Mesendoderm (in vitro differentiated cells): ENCODE results near the gene C1orf52.

Experiments
- DNase-seq: peaks from one replicate; pipeline ENCODE4 v3.0.0; 2013
- H2AK5ac ChIP-seq: 2 replicates; pipeline ENCODE4 v1.6.1; 2013; ENCODE audit warnings: low read length, inconsistent platforms
- H2BK120ac ChIP-seq: 2 replicates; pipeline ENCODE4 v1.6.1; 2013; ENCODE audit warnings: low read depth, mild to moderate bottlenecking, low read length, moderate library complexity, mixed read lengths
- H2BK15ac ChIP-seq: replicated peaks from 2 replicates; pipeline ENCODE4 v1.6.1; 2013; ENCODE audit warnings: low read depth, mild to moderate bottlenecking, moderate library complexity
- H2BK5ac ChIP-seq: 2 replicates; pipeline ENCODE4 v1.6.1; 2013; ENCODE audit warnings: low read length, inconsistent platforms
- H3K18ac ChIP-seq: 2 replicates; pipeline ENCODE4 v1.6.1; 2013; ENCODE audit warnings: mild to moderate bottlenecking, low read length, mixed read lengths
- H3K23ac ChIP-seq: one replicate; pipeline ENCODE4 v1.6.1; 2013; ENCODE audit warnings: low read length
- H3K27ac ChIP-seq: 2 replicates; pipeline ENCODE4 v1.5.1; 2013; ENCODE audit warnings: low read depth, mild to moderate bottlenecking, inconsistent platforms, low read length, moderate library complexity
- H3K27me3 ChIP-seq: 2 replicates; pipeline ENCODE4 v1.6.1; 2013; ENCODE audit warnings: low read length, control low read depth, mild to moderate bottlenecking, inconsistent platforms; ENCODE audit not compliant: insufficient read depth, poor library complexity
- H3K36me3 ChIP-seq: 2 replicates; pipeline ENCODE4 v1.6.1; 2013; ENCODE audit warnings: low read length, inconsistent platforms; ENCODE audit not compliant: control insufficient read depth, insufficient read depth
- H3K4ac ChIP-seq: one replicate; pipeline ENCODE4 v1.6.1; 2013; ENCODE audit warnings: low read depth, mild to moderate bottlenecking, low read length, moderate library complexity
- H3K4me1 ChIP-seq: 2 replicates; pipeline ENCODE4 v1.6.1; 2013; ENCODE audit warnings: low read depth, low read length, inconsistent platforms; ENCODE audit not compliant: control insufficient read depth
- H3K4me2 ChIP-seq: 2 replicates; pipeline ENCODE4 v1.6.1; 2013; ENCODE audit warnings: low read length
- H3K4me3 ChIP-seq: 2 replicates; pipeline ENCODE4 v1.5.1; 2013; ENCODE audit warnings: mild to moderate bottlenecking, low read length
- H3K56ac ChIP-seq: one replicate; pipeline ENCODE4 v1.6.1; 2013; ENCODE audit warnings: low read length
- H3K79me1 ChIP-seq: 2 replicates; pipeline ENCODE4 v1.6.1; 2013; ENCODE audit warnings: low read length, inconsistent platforms
- H3K79me2 ChIP-seq: 2 replicates; pipeline ENCODE4 v1.6.1; 2013; ENCODE audit warnings: mild to moderate bottlenecking, low read length; ENCODE audit not compliant: control insufficient read depth, insufficient read depth
- H3K9ac ChIP-seq: 2 replicates; pipeline ENCODE4 v1.6.1; 2013; ENCODE audit warnings: low read length, inconsistent platforms
- H4K5ac ChIP-seq: one replicate; pipeline ENCODE4 v1.6.1; 2013; ENCODE audit warnings: low read length
- H4K8ac ChIP-seq: one replicate; pipeline ENCODE4 v1.6.1; 2013; ENCODE audit warnings: low read depth, mild to moderate bottlenecking, control low read depth, low read length, moderate library complexity
- WGBS: extraction: QIAGEN DNeasy Blood & Tissue Kit; methylation state at CpG from one replicate; pipeline ENCODE4 v1.1.7; 2013; ENCODE audit warnings: low lambda C conversion rate, missing lambda C conversion rate; ENCODE audit not compliant: insufficient coverage; ENCODE audit errors: extremely low coverage; 5-methylcytosine and 5-hydroxymethylcytosine counted together

The C1orf52 gene

GRCh38 chr1:85282424-85282823, 23.0 kb upstream of the C1orf52 start:
- no peak overlapping the region for H3K18ac ChIP-seq
- H3K36me3 ChIP-seq: no peaks in the 10 kb centered on the region
- H3K27ac ChIP-seq: no peak overlapping the region
- no peaks in the 10 kb centered on the region for H3K4me1 ChIP-seq
- no peak overlapping the region for H3K4ac ChIP-seq
- H3K27me3 ChIP-seq: no peaks in the 10 kb centered on the region
- H3K4me2 ChIP-seq: no peak overlapping the region
- H4K8ac ChIP-seq: no peak overlapping the region
- H3K56ac ChIP-seq: no peak overlapping the region
- no peak overlapping the region for H3K9ac ChIP-seq
- H2BK120ac ChIP-seq: no peak overlapping the region
- no peaks in the 10 kb centered on the region for H3K79me1 ChIP-seq
- H2AK5ac ChIP-seq: no peak overlapping the region
- no peak overlapping the region for H2BK5ac ChIP-seq
- WGBS: no CpG with 5 or more reads among the region's 1 CpG
- no peak overlapping the region for H3K4me3 ChIP-seq
- no peak overlapping the region for H3K23ac ChIP-seq
- no peaks in the 10 kb centered on the region for H3K79me2 ChIP-seq
- H4K5ac ChIP-seq: no peak overlapping the region
- no peak overlapping the region for H2BK15ac ChIP-seq
- DNase-seq: peak; percentile 75

GRCh38 chr1:85280636-85281035, 21.2 kb upstream of the C1orf52 start:
- no peaks in the 10 kb centered on the region for H3K4me1 ChIP-seq
- WGBS: no CpG with 5 or more reads among the region's 4 CpGs
- H2BK15ac ChIP-seq: no peak overlapping the region
- peaks cover 4% of the 10 kb centered on the region for H3K79me2 ChIP-seq
- H3K4me2 ChIP-seq: no peak overlapping the region
- no peak overlapping the region for H4K5ac ChIP-seq
- H3K18ac ChIP-seq: no peak overlapping the region
- no peaks in the 10 kb centered on the region for H3K27me3 ChIP-seq
- H2BK5ac ChIP-seq: no peak overlapping the region
- no peak overlapping the region for H2AK5ac ChIP-seq
- DNase-seq: no peak
- H3K4ac ChIP-seq: no peak overlapping the region
- peaks cover 4% of the 10 kb centered on the region for H3K79me1 ChIP-seq
- H4K8ac ChIP-seq: no peak overlapping the region
- H2BK120ac ChIP-seq: no peak overlapping the region
- H3K23ac ChIP-seq: no peak overlapping the region
- H3K4me3 ChIP-seq: no peak overlapping the region
- no peak overlapping the region for H3K27ac ChIP-seq
- H3K9ac ChIP-seq: no peak overlapping the region
- H3K56ac ChIP-seq: no peak overlapping the region
- H3K36me3 ChIP-seq: no peaks in the 10 kb centered on the region

- DNase-seq: no peak
- peaks cover 6% of the 10 kb centered on the region for H3K79me1 ChIP-seq
- no peak overlapping the region for H3K4me3 ChIP-seq
- no peaks in the 10 kb centered on the region for H3K27me3 ChIP-seq
- H2BK15ac ChIP-seq: no peak overlapping the region
- no peak overlapping the region for H3K27ac ChIP-seq
- no peak overlapping the region for H2BK120ac ChIP-seq
- H2BK5ac ChIP-seq: no peak overlapping the region
- H4K8ac ChIP-seq: no peak overlapping the region
- no peaks in the 10 kb centered on the region for H3K36me3 ChIP-seq
- H3K56ac ChIP-seq: no peak overlapping the region
- peaks cover 12% of the 10 kb centered on the region for H3K79me2 ChIP-seq
- WGBS: no CpG with 5 or more reads among the region's 10 CpGs
- H3K4me2 ChIP-seq: no peak overlapping the region
- no peak overlapping the region for H3K9ac ChIP-seq
- H3K18ac ChIP-seq: no peak overlapping the region
- no peak overlapping the region for H2AK5ac ChIP-seq
- H4K5ac ChIP-seq: no peak overlapping the region
- H3K23ac ChIP-seq: no peak overlapping the region
- no peak overlapping the region for H3K4ac ChIP-seq
- H3K4me1 ChIP-seq: no peaks in the 10 kb centered on the region
Measured at GRCh38 chr1:85279458-85280080, 20.1 kb upstream of the C1orf52 start.

GRCh38 chr1:85278853-85279314, 19.4 kb upstream of the C1orf52 start:
- no peak overlapping the region for H3K9ac ChIP-seq
- no peak overlapping the region for H3K4me2 ChIP-seq
- no peaks in the 10 kb centered on the region for H3K4me1 ChIP-seq
- peaks cover 13% of the 10 kb centered on the region for H3K79me2 ChIP-seq
- H2BK15ac ChIP-seq: no peak overlapping the region
- H3K27me3 ChIP-seq: no peaks in the 10 kb centered on the region
- peak; percentile 26 for DNase-seq
- no peak overlapping the region for H3K27ac ChIP-seq
- no peak overlapping the region for H2AK5ac ChIP-seq
- no peak overlapping the region for H3K4ac ChIP-seq
- no peak overlapping the region for H3K4me3 ChIP-seq
- H4K8ac ChIP-seq: no peak overlapping the region
- no peak overlapping the region for H3K18ac ChIP-seq
- H3K56ac ChIP-seq: no peak overlapping the region
- WGBS: no CpG with 5 or more reads among the region's 2 CpGs
- no peak overlapping the region for H2BK120ac ChIP-seq
- H3K23ac ChIP-seq: no peak overlapping the region
- peaks cover 6% of the 10 kb centered on the region for H3K79me1 ChIP-seq
- no peak overlapping the region for H4K5ac ChIP-seq
- no peaks in the 10 kb centered on the region for H3K36me3 ChIP-seq
- H2BK5ac ChIP-seq: no peak overlapping the region

GRCh38 chr1:85277802-85278201, 18.3 kb upstream of the C1orf52 start:
- H3K23ac ChIP-seq: no peak overlapping the region
- no peak overlapping the region for H3K27ac ChIP-seq
- H3K9ac ChIP-seq: no peak overlapping the region
- no peak overlapping the region for H2AK5ac ChIP-seq
- no peak overlapping the region for H4K8ac ChIP-seq
- no peak overlapping the region for H3K4me2 ChIP-seq
- peaks cover 18% of the 10 kb centered on the region for H3K79me2 ChIP-seq
- DNase-seq: no peak
- H3K27me3 ChIP-seq: no peaks in the 10 kb centered on the region
- H3K4me3 ChIP-seq: no peak overlapping the region
- H3K79me1 ChIP-seq: peaks cover 11% of the 10 kb centered on the region
- H3K56ac ChIP-seq: no peak overlapping the region
- no peak overlapping the region for H2BK5ac ChIP-seq
- H2BK15ac ChIP-seq: no peak overlapping the region
- H3K18ac ChIP-seq: no peak overlapping the region
- no CpG with 5 or more reads among the region's 4 CpGs for WGBS
- H3K4me1 ChIP-seq: no peaks in the 10 kb centered on the region
- no peak overlapping the region for H4K5ac ChIP-seq
- H2BK120ac ChIP-seq: no peak overlapping the region
- no peaks in the 10 kb centered on the region for H3K36me3 ChIP-seq
- H3K4ac ChIP-seq: no peak overlapping the region
